Pancreas (tissue), 10 donors: ENCODE data around the gene ZBTB8OS. TPM values are rescaled to one million over a fixed set of nuclear protein-coding genes. Genes with fewer than 3 reads are reported as not detected.
A peak's percentile ranks its signal among the peaks of the same experiment; 100 is the strongest.

Experiments used
- ATAC-seq, 4 donors: fragments of 200-7000 bp; cut with Tn5 transposase; one replicate each; pipeline versions ENCODE4 v1.8.0 to v1.9.1; 2020; ENCODE audit warnings: mild to moderate bottlenecking in 4 of 4, moderate library complexity in 4 of 4
- DNase-seq, 6 donors: peaks; one replicate each; pipeline ENCODE4 v3.0.0-alpha.2; 2020
- FAIRE-seq: peaks from 2 replicates; lab custom pipeline; 2012; peaks lifted over from hg19 to GRCh38; lab: Jason Lieb, UNC
- H3K27ac ChIP-seq, 4 donors: fragments of 200-600 bp; sonication (generic); 1 replicate in 3 of 4; 2 replicates in 1 of 4; pipeline versions ENCODE4 v1.5.0 to v1.8.0; 2020
- H3K27me3 ChIP-seq, 4 donors: fragments of 200-600 bp; one replicate each; pipeline ENCODE4 v1.8.0; 2021
- H3K36me3 ChIP-seq, 3 donors: fragments of 200-600 bp; sonication (generic) in 1 of 3; one replicate each; pipeline versions ENCODE4 v1.5.0 to v1.8.0; 2020 to 2021
- H3K4me1 ChIP-seq, 3 donors: fragments of 200-600 bp; one replicate each; pipeline ENCODE4 v1.8.0; 2021
- H3K4me3 ChIP-seq, 4 donors: fragments of 200-600 bp; sonication (generic) in 2 of 4; one replicate each; pipeline versions ENCODE4 v1.5.0 to v1.8.0; 2020 to 2021
- H3K9me3 ChIP-seq, 4 donors: fragments of 200-600 bp; one replicate each; pipeline ENCODE4 v1.8.0; 2021
- CTCF ChIP-seq, 4 donors: fragments of 200-600 bp; sonication (generic) in 3 of 4; IDR thresholded peaks; one replicate each; pipeline versions ENCODE4 v1.5.0 to v1.8.0; 2021; ENCODE audit warnings: antibody characterized with exemption in 4 of 4
- WGBS, 2 donors: extraction: QIAGEN DNeasy Blood & Tissue Kit; methylation state at CpG; one replicate each; pipeline ENCODE4 v1.1.7; 2013; 5-methylcytosine and 5-hydroxymethylcytosine counted together
- intact Hi-C, 3 donors: fragments of 100-400 bp; cut with DNase I; formaldehyde crosslinking; loops; one replicate each; pipeline versions ENCODE4 v1.11.1 to v1.14.2; 2022
- polyA plus RNA-seq, 2 donors: library from polyadenylated mRNA; stranded (reverse); fragments of 200-250 nt; gene quantifications; one replicate each; pipeline ENCODE4 v1.2.3, GENCODE V29; 2013
- total RNA-seq, 6 donors: library from RNA; stranded (reverse); fragmentation: NEBNext Ultra II Directional in 4 of 6; extraction: Animal tissue kit (Norgen Biotek cat#: 25700) in 4 of 6; gene quantifications; one replicate each; pipeline versions ENCODE4 v1.2.1 to v1.2.4, GENCODE V29; 2021 to 2023
- donor health status: healthy with polysubstance abuse.
- donor health status: DM: no; HTN: no; CAD: no; lungs with moderate emphysema.
- donor health status: DM: no; HTN: no; CAD: no.
- donor health status: control.
- donor health status: control.
- donor health status: Bipolar disorder and iron deficiency.
- donor health status: DM: yes; HTN: yes; CAD: no.
- donor health status: DM: no; HTN: no; CAD: no.
- donor health status: DM: no; HTN: no; CAD: no.
- donor health status: DM: yes; HTN: yes; CAD: no.

Gene ZBTB8OS
- total and polyA plus RNA-seq, 8 donors = 11.6 to 37.0 (median 18.3) TPM

- FAIRE-seq = no peak
- WGBS, 2 donors = 48% methylated on average over 1 of the region's 1 CpG
- intact Hi-C loops = no loop called here
- H3K4me1 ChIP-seq = no peaks in the 10 kb centered on the region
- no peak for ATAC-seq
- DNase-seq = no peak
- no peak overlapping the region for H3K27ac ChIP-seq
- peaks cover 13 to 70% (median 33%) of the 10 kb centered on the region in 3 donors for H3K36me3 ChIP-seq
- H3K9me3 ChIP-seq = no peaks in the 10 kb centered on the region
- H3K27me3 ChIP-seq = no peaks in the 10 kb centered on the region
- TF ChIP-seq CTCF (IDR thresholded peaks at IDR 0.05) = no peak
- no peak overlapping the region for H3K4me3 ChIP-seq
These were observed 15.6 kb upstream of the ZBTB8OS start for GRCh38 chr1:32665915-32666314.

DNA sequence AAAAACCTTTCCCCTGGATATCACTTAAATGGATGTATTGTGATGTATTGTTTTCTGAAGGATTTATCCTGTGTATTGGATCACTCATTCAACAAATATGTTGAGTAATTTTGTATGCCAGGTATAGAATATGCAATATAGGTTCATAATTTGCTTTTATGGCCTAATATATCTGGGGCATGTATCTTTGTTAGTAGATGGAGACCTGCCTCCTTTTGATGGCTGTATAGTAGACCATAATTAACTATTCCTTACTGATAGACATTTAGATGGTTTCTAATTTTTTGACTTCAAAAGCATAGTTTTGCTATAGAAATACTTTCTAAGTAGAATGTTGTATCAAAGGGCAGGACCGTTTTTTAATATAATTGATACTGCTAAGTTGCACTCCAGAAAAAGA lies 9.2 kb upstream of the ZBTB8OS start:
- no peaks in the 10 kb centered on the region for H3K9me3 ChIP-seq
- peaks cover 0 to 10% (median 5%) of the 10 kb centered on the region in 3 donors for H3K4me1 ChIP-seq
- no peak for FAIRE-seq
- ATAC-seq = no peak
- no peak overlapping the region for H3K27ac ChIP-seq
- peaks cover 6 to 68% (median 16%) of the 10 kb centered on the region in 3 donors for H3K36me3 ChIP-seq
- no peak for DNase-seq
- intact Hi-C loops = no loop called here
- no peak overlapping the region for H3K4me3 ChIP-seq
- 81 to 95% methylated on average over 1 of the region's 1 CpG for WGBS, 2 donors
- no peak for TF ChIP-seq CTCF (IDR thresholded peaks at IDR 0.05)
- no peaks in the 10 kb centered on the region for H3K27me3 ChIP-seq

DNA sequence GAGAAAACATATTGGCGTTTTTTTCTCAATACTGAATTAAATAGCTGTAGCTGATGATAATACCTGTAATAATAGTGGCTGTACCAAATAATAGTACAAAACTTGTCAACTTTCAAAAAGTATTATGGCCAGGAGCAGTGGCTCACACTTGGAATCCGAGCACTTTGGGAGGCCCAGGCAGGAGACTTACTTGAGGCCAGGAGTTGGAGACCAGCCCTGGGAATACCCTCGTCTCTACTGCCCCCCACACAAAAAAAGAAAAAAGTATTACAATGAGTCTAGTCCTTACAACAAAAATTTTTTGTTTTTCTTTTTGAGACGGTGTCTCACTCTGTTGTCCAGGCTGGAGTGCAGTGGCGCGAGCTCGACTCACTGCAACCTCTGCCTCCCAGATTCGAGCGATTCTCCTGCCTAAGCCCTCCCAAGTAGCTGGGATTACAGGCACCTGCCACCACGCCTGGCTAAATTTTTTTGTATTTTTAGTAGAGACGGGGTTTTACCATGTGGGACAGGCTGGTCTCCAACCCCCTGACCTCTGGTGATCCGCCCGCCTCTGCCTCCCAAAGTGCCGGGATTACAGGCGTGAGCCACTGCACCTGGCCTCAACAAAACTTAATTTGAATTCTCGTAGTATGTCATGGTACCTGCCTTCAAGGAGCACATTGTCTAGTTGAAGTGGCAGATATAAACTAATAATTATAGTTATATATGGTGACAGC lies 2.1 kb upstream of the ZBTB8OS start:
- no peaks in the 10 kb centered on the region for H3K9me3 ChIP-seq
- DNase-seq = no peak
- H3K4me1 ChIP-seq = peaks cover 14 to 35% (median 23%) of the 10 kb centered on the region in 3 donors
- no peak for ATAC-seq
- H3K36me3 ChIP-seq = peaks cover 0 to 19% (median 3%) of the 10 kb centered on the region in 3 donors
- H3K27me3 ChIP-seq = no peaks in the 10 kb centered on the region
- no peak for TF ChIP-seq CTCF (IDR thresholded peaks at IDR 0.05)
- H3K4me3 ChIP-seq = peak overlapping the region in 3 of 4 donors; percentile 60 to 84 (median 70)
- intact Hi-C loops = no loop called here
- H3K27ac ChIP-seq = peak overlapping the region in 1 of 4 donors; percentile 100
- FAIRE-seq = no peak
- WGBS, 2 donors = 81 to 83% methylated on average over 16 of the region's 16 CpGs

DNA sequence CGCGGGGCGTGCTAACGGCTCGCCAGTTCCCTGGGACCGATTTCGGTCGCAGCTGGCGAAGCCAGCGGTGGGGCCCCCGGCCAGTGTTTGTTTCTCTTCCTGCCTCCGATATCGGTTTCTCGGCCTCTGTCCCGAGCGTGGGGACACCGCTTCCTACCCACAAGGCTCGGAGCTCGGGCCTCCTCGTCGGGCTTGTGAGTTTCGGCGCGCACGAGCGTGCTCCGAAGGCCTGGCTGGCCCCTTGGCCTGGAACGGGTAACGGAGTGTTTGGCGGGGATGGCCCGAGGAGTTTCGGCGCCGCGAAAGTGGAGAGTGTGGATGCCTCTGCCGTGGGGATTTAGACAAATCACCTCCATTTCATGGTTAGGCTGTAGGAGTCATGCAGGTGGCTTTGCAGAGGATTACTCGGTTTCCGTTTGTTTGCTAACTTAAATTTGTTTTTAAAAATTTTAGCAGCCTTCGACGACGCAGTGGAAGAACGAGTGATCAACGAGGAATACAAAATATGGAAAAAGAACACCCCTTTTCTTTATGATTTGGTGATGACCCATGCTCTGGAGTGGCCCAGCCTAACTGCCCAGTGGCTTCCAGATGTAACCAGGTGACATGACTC lies 1.2 kb upstream of the ZBTB8OS start:
- WGBS, 2 donors = 0 to 1% methylated on average over 35 to 43 of the region's 43 CpGs
- Histone ChIP-seq H3K4me3 (peak overlapping the region; percentile 40 to 84 (median 65)), H3K36me3 (peaks cover 0 to 11% (median 3%) of the 10 kb centered on the region in 3 donors), H3K27me3 (no peaks in the 10 kb centered on the region), H3K9me3 (no peaks in the 10 kb centered on the region), H3K4me1 (peaks cover 14 to 35% (median 23%) of the 10 kb centered on the region in 3 donors), H3K27ac (peak overlapping the region; percentile 88 to 100 (median 98))
- ATAC-seq = peak; percentile 16 to 33 (median 22)
- FAIRE-seq = no peak
- intact Hi-C loops = no loop called here
- DNase-seq = no peak
- TF ChIP-seq CTCF (IDR thresholded peaks at IDR 0.05) = no peak
